ENCODE results near the gene RTN3.
"Not testable (repeated sequence)": the region's sequence is repeated elsewhere in the genome, so short reads cannot be mapped to it uniquely, and the experiment has no call there.

Gene RTN3

DNA sequence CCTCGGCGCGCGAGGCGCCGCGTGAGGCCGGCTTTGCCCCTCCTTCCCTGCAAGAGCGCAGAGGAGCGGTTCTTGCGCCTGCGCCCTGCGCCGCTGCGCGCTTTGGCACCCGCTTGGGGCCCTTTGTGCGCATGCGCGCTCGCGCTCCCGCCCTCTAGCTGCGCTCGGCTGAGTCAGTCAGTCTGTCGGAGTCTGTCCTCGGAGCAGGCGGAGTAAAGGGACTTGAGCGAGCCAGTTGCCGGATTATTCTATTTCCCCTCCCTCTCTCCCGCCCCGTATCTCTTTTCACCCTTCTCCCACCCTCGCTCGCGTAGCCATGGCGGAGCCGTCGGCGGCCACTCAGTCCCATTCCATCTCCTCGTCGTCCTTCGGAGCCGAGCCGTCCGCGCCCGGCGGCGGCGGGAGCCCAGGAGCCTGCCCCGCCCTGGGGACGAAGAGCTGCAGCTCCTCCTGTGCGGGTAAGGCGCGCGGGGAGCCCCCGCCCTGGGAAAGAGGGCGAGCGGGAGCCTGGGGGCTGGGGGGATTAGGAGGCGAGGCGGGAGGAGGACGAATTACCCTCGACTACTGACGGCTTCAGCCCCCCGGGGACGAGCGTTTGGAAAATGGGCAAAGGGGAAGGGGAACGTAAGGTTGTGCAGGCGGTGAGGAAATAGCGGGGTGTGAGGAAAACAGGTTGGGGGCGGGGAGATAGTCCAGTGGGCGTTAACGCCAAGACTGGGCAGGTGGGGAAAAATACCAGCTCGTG is at the start of gene RTN3:
TSS of gene RTN3 (plus strand) at position 180 of the 745 bp plus-strand sequence. CDS start at position 317, 137 bp downstream.
- peak; percentile 98 for DNase-seq

DNA sequence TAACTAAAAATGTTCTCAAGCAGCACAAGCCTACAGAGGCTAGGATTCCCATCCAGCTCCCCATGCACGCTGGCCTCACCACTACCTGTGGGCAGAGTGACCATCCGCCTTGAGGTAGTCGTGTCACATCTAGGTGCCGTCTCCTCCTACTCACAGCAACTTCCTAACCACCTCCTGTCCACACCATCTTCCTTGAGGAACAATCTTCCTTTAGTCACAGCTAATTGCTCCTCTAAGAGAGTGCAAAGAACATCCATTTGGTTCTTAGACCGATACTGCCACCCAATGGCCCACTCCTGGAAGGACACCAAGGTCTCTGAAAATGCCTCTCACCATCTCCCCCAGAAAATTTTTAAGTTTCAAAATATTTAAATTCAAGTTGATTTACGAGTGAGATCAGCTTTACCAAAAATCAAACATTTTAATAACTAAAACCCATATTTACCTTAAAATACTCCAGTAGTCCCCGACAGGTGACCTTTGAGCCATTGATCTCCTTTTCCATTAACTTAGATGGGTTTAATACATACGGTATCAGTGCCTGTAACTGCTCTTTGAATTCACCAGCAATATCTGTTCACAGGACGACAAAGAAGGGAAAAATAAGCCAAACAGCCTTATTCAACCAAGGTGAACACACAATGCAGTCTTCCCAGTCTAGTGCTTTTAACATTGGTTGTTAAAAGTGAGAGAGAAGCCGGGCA is 45.4 kb upstream of the RTN3 start:
- DNase-seq: peak; percentile 77

GRCh38 chr11:63638436-63638835 is 42.9 kb upstream of the RTN3 start:
- not testable (repeated sequence) for DNase-seq

DNA sequence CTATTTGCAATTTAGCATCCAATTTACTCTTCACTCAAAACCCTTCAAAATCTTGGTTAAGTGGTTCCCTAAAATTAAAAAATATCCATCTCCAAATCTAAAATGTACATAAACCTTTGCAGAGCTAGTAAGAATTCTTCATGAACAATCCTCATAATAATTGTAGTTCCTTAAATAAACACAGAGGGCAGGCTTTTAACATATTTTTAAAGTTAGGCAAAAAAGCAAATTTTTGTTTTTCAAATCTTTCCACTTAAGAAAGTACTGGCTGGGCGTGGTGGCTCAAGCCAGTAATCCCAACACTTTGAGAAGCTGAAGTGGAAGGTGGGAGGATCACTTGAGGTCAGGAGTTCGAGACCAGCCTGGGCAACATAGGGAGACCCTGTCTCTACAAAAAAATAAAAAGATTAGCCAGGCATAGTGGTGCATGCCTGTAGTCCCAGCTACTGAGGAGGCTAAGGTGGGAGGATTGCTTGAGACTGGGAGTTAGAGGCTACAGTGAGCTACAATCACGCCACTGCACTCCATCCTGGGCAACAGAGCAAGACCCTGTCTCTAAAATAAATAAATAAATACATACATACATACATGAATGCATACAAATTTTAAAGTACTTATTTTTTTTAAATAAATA is 42.0 kb upstream of the RTN3 start:
- DNase-seq: no peak

- DNase-seq: no peak
These were observed 39.6 kb upstream of the RTN3 start for GRCh38 chr11:63641727-63642126.

DNA sequence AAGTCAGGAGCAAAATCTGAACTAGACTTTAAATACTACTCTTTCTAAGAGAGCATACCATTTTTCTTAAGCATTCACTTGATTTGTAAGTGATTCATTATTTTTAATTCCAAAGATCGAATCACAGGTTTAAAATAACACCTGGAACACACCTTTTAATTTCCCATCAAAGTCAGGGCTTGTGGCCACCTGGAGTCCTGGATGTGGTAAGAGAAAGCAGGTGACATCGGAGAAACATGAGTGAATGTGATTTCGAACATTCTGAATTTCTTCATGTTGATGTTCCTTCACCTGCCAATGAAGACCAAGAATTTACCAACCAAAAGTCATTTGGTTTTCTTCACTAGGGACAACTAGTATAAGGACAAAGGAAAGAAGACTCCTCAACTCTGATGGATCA is 38.1 kb upstream of the RTN3 start:
- DNase-seq: no peak

DNA sequence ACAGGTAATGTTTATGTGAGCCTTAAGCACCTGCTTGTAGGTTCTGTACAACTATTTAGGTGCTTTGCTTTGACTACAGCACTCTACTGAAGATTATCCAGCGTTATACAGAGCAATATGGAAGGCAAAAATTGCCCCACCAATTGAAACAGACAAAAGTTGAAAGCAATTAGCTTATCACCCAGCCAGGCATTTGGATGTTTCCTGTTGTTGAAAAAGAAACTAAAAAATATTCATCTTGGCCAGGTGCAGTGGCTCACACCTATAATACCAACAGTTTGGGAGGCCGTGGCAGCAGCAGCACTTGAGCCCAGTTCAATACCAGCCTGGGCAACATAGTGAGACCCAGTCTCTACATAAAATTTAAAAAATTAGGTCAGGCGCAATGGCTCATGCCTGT is 28.6 kb upstream of the RTN3 start:
- no peak for DNase-seq

- no peak for DNase-seq
These were observed 20.3 kb upstream of the RTN3 start for GRCh38 chr11:63660972-63661371.

DNA sequence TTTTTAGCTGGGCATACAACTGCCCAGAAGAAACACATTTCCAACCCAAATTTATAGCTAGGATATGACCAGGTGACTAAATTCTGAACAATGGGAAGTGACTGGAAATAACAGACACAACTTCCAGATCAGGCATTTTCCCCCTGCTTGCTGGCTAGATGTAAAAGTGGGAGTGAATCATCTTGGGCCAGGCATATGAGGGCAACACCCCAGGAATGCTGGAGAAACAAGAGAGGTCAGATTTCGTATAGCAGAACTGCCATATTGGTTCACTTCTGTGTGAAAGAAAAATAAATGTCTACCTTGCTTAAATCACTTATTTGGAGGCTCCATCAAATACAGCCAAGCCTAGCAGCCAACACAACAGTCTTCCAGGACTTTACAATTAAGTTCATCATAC is 17.5 kb upstream of the RTN3 start:
- DNase-seq: no peak

GRCh38 chr11:63666874-63667273 is 14.4 kb upstream of the RTN3 start:
- DNase-seq: no peak

GRCh38 chr11:63667995-63668795 is 13.1 kb upstream of the RTN3 start:
- no peak for DNase-seq

- no peak for DNase-seq
These were observed 11.2 kb upstream of the RTN3 start for GRCh38 chr11:63670096-63670432.

DNA sequence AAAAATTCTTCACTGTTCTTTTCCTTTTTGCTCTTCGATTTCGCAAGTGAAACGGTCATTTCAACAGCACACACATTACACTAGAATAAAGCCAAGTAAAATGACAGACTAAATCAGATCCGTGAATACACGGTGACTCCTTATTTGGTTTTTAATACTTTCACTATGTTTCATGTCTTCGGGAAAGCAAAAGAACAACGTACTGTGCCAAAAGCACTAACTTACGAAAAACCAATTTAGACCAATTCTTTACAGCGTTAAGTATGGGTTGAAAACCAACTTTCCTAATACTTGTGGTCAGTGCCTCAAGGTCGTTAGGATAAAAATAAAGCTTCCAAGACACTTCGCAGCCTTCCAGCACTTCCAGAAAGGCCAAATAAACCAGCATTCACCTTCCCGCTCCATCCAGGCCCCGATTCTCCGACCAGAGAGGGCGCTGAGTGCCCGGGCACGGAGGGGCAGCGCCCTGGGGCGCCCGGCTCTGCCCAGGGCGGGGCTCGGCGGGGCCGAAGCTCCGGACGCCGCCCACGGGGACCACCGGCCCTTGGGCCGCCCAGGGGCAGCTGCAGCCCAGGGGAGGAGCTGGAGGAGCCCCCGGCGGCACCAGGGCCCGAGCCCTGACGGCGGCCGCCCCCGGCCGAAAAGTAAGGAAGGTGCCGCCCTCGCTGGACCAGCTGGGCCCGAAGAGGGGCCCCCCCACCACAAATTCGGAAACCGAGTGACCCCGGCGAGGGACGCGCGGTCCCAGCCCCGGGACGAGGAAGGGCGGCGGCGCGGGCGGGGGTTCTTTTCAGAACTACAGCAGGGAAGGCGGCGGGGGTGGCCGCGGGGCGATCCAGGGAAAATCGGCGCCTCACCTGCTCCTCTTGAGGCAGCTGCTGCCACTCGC is 10.6 kb upstream of the RTN3 start:
- DNase-seq: peak; percentile 21

GRCh38 chr11:63671322-63672155 is 9.8 kb upstream of the RTN3 start, which contains the start of gene ATL3:
ATL3 (minus strand) TSS chr11:63671376; CDS start chr11:63671335, 41 bp downstream.
- DNase-seq: peak; percentile 89

GRCh38 chr11:63672156-63672463 is 9.2 kb upstream of the RTN3 start:
- DNase-seq: no peak

DNA sequence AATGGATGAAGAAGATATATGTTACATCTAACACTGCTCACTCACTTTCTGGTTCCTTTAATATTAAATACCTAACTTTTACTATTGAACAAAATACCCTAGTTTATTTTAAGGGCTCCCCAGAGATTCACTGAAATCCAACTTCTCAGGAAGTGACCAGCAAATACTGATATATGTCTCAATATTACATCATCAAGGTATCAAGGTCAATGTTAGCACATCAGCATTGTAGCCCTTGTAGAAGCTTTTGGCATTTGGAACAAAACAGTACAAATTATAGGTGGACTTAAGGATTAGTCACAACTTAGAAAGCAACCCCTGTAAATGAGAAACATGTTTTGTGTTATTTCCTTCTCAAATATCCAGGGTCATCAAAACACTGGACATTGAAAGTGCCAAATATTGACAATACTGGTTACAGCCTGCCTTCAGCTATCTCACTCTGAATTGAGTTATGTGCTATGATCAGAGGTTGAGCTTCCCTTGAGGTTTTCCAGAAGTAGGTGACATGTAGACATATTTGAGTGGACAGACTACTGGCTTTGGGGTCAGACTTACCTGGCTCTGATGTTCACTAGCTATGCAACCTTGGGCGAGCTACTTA is 8.3 kb upstream of the RTN3 start:
- no peak for DNase-seq

- no peak for DNase-seq
These were observed 7.7 kb upstream of the RTN3 start for GRCh38 chr11:63673579-63673978.

- DNase-seq: peak; percentile 71
These were observed 423 bp upstream of the RTN3 start for GRCh38 chr11:63680834-63681320.

DNA sequence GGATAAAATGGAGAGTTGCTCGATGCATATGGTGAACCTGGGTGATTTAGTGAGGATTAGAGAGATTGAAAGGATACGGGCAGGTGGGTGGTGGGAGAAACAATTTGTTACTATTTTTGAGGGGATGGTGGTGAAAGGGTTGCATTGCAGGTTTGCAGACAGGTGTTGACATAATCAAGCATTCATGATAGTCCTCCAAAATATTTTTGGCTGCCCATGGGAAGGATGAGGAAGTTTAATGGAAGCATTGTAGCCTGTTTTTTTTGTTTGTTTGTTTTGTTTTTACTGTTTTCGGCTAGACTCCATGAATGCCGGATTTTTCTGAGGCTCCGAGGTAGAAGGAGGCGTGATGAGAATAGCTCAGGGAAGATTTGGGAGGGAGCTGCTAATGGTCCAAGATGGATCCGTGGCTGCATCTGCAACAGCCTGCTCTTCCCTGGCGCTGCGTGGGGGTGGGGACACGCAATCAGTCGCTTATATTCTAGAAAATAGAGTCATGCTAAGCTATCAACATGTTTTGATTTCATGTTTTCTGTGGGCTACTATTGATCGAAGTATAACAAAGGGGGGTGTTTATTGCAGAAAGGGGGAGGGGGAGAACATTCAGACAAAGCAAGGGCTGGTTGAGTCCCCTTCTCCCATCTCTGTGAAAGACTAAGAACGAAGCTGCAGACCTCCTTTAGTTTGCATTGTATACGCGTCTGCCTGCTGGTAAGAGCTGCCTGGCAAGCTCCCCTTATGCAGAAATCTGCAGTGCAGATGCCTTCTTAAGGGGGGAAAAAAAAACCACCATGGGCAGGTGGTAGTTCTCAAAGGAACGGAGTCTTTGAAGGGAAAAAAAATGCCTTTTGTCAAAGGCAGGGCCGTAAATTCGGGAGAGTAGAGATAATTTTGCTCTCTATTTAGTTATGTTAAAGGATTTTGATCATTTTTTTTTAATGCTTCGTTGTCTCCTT is 1.0 kb downstream of the RTN3 start:
- peak; percentile 53 for DNase-seq

Measured in NCI-H82 (cell line).